Hepatocyte (in vitro differentiated cells): ENCODE measurements around the gene CLASP2. TPM values are rescaled to one million over a fixed set of nuclear protein-coding genes. Genes with fewer than 3 reads are reported as not detected.

Experiments
- DNase-seq: peaks from one replicate; pipeline ENCODE4 v3.0.0-alpha.2; 2016; ENCODE audit warnings: low spot score
- H2AFZ ChIP-seq: fragments of 200-600 bp; sonication (generic); 2 replicates; pipeline ENCODE4 v1.6.0; 2016; ENCODE audit warnings: antibody characterized with exemption, mild to moderate bottlenecking
- H3K27ac ChIP-seq: fragments of 200-600 bp; sonication (generic); 2 replicates; pipeline ENCODE4 v1.5.1; 2016; ENCODE audit warnings: mild to moderate bottlenecking
- H3K27me3 ChIP-seq: fragments of 200-600 bp; sonication (generic); 2 replicates; pipeline ENCODE4 v1.6.1; 2016
- H3K36me3 ChIP-seq: fragments of 200-600 bp; sonication (generic); replicated peaks from 2 replicates; pipeline ENCODE4 v1.5.1; 2016; ENCODE audit warnings: low read depth; ENCODE audit not compliant: insufficient read depth
- H3K4me1 ChIP-seq: fragments of 200-600 bp; sonication (generic); 2 replicates; pipeline ENCODE4 v1.5.1; 2016; ENCODE audit warnings: mild to moderate bottlenecking, moderate library complexity; ENCODE audit not compliant: insufficient read depth
- H3K4me2 ChIP-seq: fragments of 200-600 bp; sonication (generic); 2 replicates; pipeline ENCODE4 v1.6.0; 2016
- H3K4me3 ChIP-seq: fragments of 200-600 bp; sonication (generic); 2 replicates; pipeline ENCODE4 v1.5.1; 2016; ENCODE audit warnings: mild to moderate bottlenecking
- H3K79me2 ChIP-seq: fragments of 200-600 bp; sonication (generic); 2 replicates; pipeline ENCODE4 v1.6.0; 2017; ENCODE audit warnings: mild to moderate bottlenecking
- H3K9me2 ChIP-seq: fragments of 200-600 bp; sonication (generic); replicated peaks from 2 replicates; pipeline ENCODE4 v1.6.0; 2017; ENCODE audit warnings: mild to moderate bottlenecking; ENCODE audit not compliant: insufficient read depth
- H3K9me3 ChIP-seq: fragments of 200-600 bp; sonication (generic); 2 replicates; pipeline ENCODE4 v1.5.1; 2016; ENCODE audit warnings: low read depth, mild to moderate bottlenecking
- H4K20me1 ChIP-seq: fragments of 200-600 bp; sonication (generic); 2 replicates; pipeline ENCODE4 v1.6.0; 2016; ENCODE audit warnings: mild to moderate bottlenecking; ENCODE audit not compliant: insufficient read depth, poor library complexity, severe bottlenecking
- CTCF ChIP-seq: fragments of 200-600 bp; sonication (generic); IDR thresholded peaks from 2 replicates; pipeline ENCODE4 v1.5.1; 2016; ENCODE audit warnings: antibody characterized with exemption, mild to moderate bottlenecking; ENCODE audit not compliant: poor library complexity
- EZH2 ChIP-seq: fragments of 200-600 bp; sonication (generic); IDR thresholded peaks from 2 replicates; pipeline ENCODE4 v1.6.1; 2016; ENCODE audit warnings: antibody characterized with exemption, mild to moderate bottlenecking, borderline replicate concordance
- EZH2phosphoT487 ChIP-seq: fragments of 200-600 bp; sonication (generic); IDR thresholded peaks from one replicate; pipeline ENCODE4 v1.6.1; 2018; ENCODE audit warnings: antibody characterized with exemption, mild to moderate bottlenecking, low read depth, moderate library complexity; ENCODE audit not compliant: unreplicated experiment, severe bottlenecking
- WGBS: methylation state at CpG from one replicate; pipeline ENCODE4 v1.1.6; 2016; ENCODE audit warnings: low lambda C conversion rate; ENCODE audit errors: missing lambda C conversion rate; 5-methylcytosine and 5-hydroxymethylcytosine counted together
- polyA plus RNA-seq: library from polyadenylated mRNA; unstranded; fragments of >200 nt; fragmentation: Nextera tagmentation; extraction: Ambion mirVana; gene quantifications from 2 replicates; pipeline ENCODE4 v1.2.1, GENCODE V29; 2016
- total RNA-seq: library from RNA; depleted of rRNA; stranded (reverse); fragments of >200 nt; gene quantifications from 2 replicates; pipeline ENCODE4 v1.2.3, GENCODE V29; 2014

The CLASP2 gene
- total and polyA plus RNA-seq, 2 experiments from 2014 or later = 12.0 to 34.5 TPM

- Histone ChIP-seq H3K4me3 (no peak overlapping the region), H4K20me1 (no peaks in the 10 kb centered on the region), H2AFZ (no peak overlapping the region), H3K4me2 (no peak overlapping the region), H3K79me2 (no peaks in the 10 kb centered on the region), H3K9me3 (no peaks in the 10 kb centered on the region), H3K27me3 (no peaks in the 10 kb centered on the region), H3K9me2 (no peaks in the 10 kb centered on the region), H3K4me1 (no peaks in the 10 kb centered on the region), H3K27ac (no peak overlapping the region), H3K36me3 (no peaks in the 10 kb centered on the region)
- 95% methylated on average over 2 of the region's 2 CpGs for WGBS
- TF ChIP-seq EZH2 (no peak), EZH2phosphoT487 (no peak), CTCF (no peak)
- no peak for DNase-seq
These were observed 6.2 kb upstream of the CLASP2 start for GRCh38 chr3:33724256-33724655.

GRCh38 chr3:33722626-33723370 is 4.7 kb upstream of the CLASP2 start:
- Histone ChIP-seq H3K27me3 (no peaks in the 10 kb centered on the region), H3K9me2 (no peaks in the 10 kb centered on the region), H3K4me3 (no peak overlapping the region), H3K9me3 (no peaks in the 10 kb centered on the region), H3K36me3 (no peaks in the 10 kb centered on the region), H3K79me2 (no peaks in the 10 kb centered on the region), H3K4me2 (no peak overlapping the region), H4K20me1 (no peaks in the 10 kb centered on the region), H2AFZ (no peak overlapping the region), H3K27ac (no peak overlapping the region), H3K4me1 (no peaks in the 10 kb centered on the region)
- TF ChIP-seq EZH2phosphoT487 (no peak), EZH2 (no peak), CTCF (no peak)
- 70% methylated on average over 2 of the region's 2 CpGs for WGBS
- DNase-seq = no peak

GRCh38 chr3:33722191-33722590 is 4.1 kb upstream of the CLASP2 start:
- Histone ChIP-seq H4K20me1 (no peaks in the 10 kb centered on the region), H3K4me3 (no peak overlapping the region), H3K79me2 (peaks cover 1% of the 10 kb centered on the region), H3K9me2 (no peaks in the 10 kb centered on the region), H3K27ac (no peak overlapping the region), H3K27me3 (no peaks in the 10 kb centered on the region), H3K4me2 (no peak overlapping the region), H3K4me1 (no peaks in the 10 kb centered on the region), H3K36me3 (no peaks in the 10 kb centered on the region), H3K9me3 (no peaks in the 10 kb centered on the region), H2AFZ (no peak overlapping the region)
- TF ChIP-seq EZH2phosphoT487 = no peak
- TF ChIP-seq EZH2 = no peak
- TF ChIP-seq CTCF = no peak
- no peak for DNase-seq
- 78% methylated on average over 1 of the region's 1 CpG for WGBS
